ENCODE measurements around the gene SPESP1. TPM values are rescaled to one million over a fixed set of nuclear protein-coding genes. Genes with fewer than 3 reads are reported as not detected.
"Not testable (repeated sequence)": the region's sequence is repeated elsewhere in the genome, so short reads cannot be mapped to it uniquely, and the experiment has no call there.

The SPESP1 gene
- total and polyA plus RNA-seq, 2 donors (not counting 3 experiments of a cell fraction or from before 2014, with no cell fraction given) = 1.5 to 2.0 TPM

GRCh38 chr15:68963719-68964118 lies 33.4 kb downstream of the SPESP1 start:
- H3K4me3 ChIP-seq (replicated peaks in 1 of 3; ENCODE audit: insufficient read depth in 1 of 3, low read depth in 1 of 3, low read length in 3 of 3); DNase-seq (ENCODE audit: low read depth, low spot score); H3K9me1 ChIP-seq (replicated peaks; ENCODE audit: control insufficient read depth, extremely low read depth, insufficient read depth, low read length); H3K9ac ChIP-seq (replicated peaks; ENCODE audit: extremely low read depth, insufficient read depth, low read length); CTCF ChIA-PET; H3K4me2 ChIP-seq (ENCODE audit: insufficient read depth, low read length); H4K20me1 ChIP-seq (replicated peaks; ENCODE audit: control insufficient read depth, extremely low read depth, insufficient read depth, low read length); H3K36me3 ChIP-seq (ENCODE audit: control insufficient read depth in 2 of 2, extremely low read depth in 1 of 2, insufficient read depth in 2 of 2, low read length in 2 of 2); dilution Hi-C loops (cut with MboI; ENCODE audit: extremely low pct_ligation_motif_present, low sequenced_read_pairs); POLR2A ChIA-PET; H3K79me2 ChIP-seq (ENCODE audit: control insufficient read depth, insufficient read depth, low read length); H3K4me1 ChIP-seq (ENCODE audit: control insufficient read depth, extremely low read depth, insufficient read depth, low read length); intact Hi-C loops (cut with micrococcal nuclease); H3K9me3 ChIP-seq (replicated peaks; ENCODE audit: control insufficient read depth, insufficient read depth, low read length); H3K27ac ChIP-seq (ENCODE audit: insufficient read depth, low read depth, low read length); H2AFZ ChIP-seq (ENCODE audit: low read depth, low read length); BruUV-seq (replicated peaks); FAIRE-seq: not testable (repeated sequence)
- peaks cover 4 to 14% of the 10 kb centered on the region in 2 experiments for H3K27me3 ChIP-seq (ENCODE audit: control insufficient read depth in 2 of 2, insufficient read depth in 2 of 2, low read length in 2 of 2)

GRCh38 chr15:68966996-68967395 lies 36.7 kb downstream of the SPESP1 start:
- Histone ChIP-seq H2AFZ (ENCODE audit: low read depth, low read length) (no peak overlapping the region), H3K9me1 (replicated peaks; ENCODE audit: control insufficient read depth, extremely low read depth, insufficient read depth, low read length) (no peaks in the 10 kb centered on the region), H3K27me3 (ENCODE audit: control insufficient read depth in 2 of 2, insufficient read depth in 2 of 2, low read length in 2 of 2) (peaks cover 4 to 18% of the 10 kb centered on the region in 2 experiments), H3K9me3 (replicated peaks; ENCODE audit: control insufficient read depth, insufficient read depth, low read length) (no peaks in the 10 kb centered on the region), H3K27ac (ENCODE audit: insufficient read depth, low read depth, low read length) (no peak overlapping the region), H4K20me1 (replicated peaks; ENCODE audit: control insufficient read depth, extremely low read depth, insufficient read depth, low read length) (no peaks in the 10 kb centered on the region), H3K36me3 (ENCODE audit: control insufficient read depth in 2 of 2, extremely low read depth in 1 of 2, insufficient read depth in 2 of 2, low read length in 2 of 2) (no peaks in the 10 kb centered on the region), H3K9ac (replicated peaks; ENCODE audit: extremely low read depth, insufficient read depth, low read length) (no peak overlapping the region), H3K79me2 (ENCODE audit: control insufficient read depth, insufficient read depth, low read length) (no peaks in the 10 kb centered on the region), H3K4me2 (ENCODE audit: insufficient read depth, low read length) (no peak overlapping the region), H3K4me1 (ENCODE audit: control insufficient read depth, extremely low read depth, insufficient read depth, low read length) (no peaks in the 10 kb centered on the region), H3K4me3 (replicated peaks in 1 of 3; ENCODE audit: insufficient read depth in 1 of 3, low read depth in 1 of 3, low read length in 3 of 3) (no peak overlapping the region)
- TF ChIP-seq EZH2 (IDR thresholded peaks at IDR 0.05; ENCODE audit: borderline replicate concordance, low read depth, low read length, severe bottlenecking) = no peak
- TF ChIP-seq MAX (IDR thresholded peaks at IDR 0.05; ENCODE audit: insufficient read depth, insufficient read length) = no peak
- no peak for TF ChIP-seq JUN (IDR thresholded peaks at IDR 0.05; ENCODE audit: borderline replicate concordance, insufficient read depth, insufficient read length, low read depth)
- no peak for TF ChIP-seq GATA2 (IDR thresholded peaks at IDR 0.05; ENCODE audit: insufficient read depth, insufficient read length, low read depth, low read length)
- TF ChIP-seq POLR2A (IDR thresholded peaks at IDR 0.05; ENCODE audit: low read depth, low read length) = no peak
- no peak for TF ChIP-seq MYC (IDR thresholded peaks at IDR 0.05; ENCODE audit: low read depth, low read length)
- no peak for TF ChIP-seq POLR2AphosphoS5 (IDR thresholded peaks at IDR 0.05; ENCODE audit: insufficient read depth, low read depth, low read length)
- TF ChIP-seq, protein P1, sequence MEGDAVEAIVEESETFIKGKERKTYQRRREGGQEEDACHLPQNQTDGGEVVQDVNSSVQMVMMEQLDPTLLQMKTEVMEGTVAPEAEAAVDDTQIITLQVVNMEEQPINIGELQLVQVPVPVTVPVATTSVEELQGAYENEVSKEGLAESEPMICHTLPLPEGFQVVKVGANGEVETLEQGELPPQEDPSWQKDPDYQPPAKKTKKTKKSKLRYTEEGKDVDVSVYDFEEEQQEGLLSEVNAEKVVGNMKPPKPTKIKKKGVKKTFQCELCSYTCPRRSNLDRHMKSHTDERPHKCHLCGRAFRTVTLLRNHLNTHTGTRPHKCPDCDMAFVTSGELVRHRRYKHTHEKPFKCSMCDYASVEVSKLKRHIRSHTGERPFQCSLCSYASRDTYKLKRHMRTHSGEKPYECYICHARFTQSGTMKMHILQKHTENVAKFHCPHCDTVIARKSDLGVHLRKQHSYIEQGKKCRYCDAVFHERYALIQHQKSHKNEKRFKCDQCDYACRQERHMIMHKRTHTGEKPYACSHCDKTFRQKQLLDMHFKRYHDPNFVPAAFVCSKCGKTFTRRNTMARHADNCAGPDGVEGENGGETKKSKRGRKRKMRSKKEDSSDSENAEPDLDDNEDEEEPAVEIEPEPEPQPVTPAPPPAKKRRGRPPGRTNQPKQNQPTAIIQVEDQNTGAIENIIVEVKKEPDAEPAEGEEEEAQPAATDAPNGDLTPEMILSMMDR (IDR thresholded peaks at IDR 0.05; ENCODE audit: extremely low read depth in 1 of 2, insufficient read depth in 1 of 2, low read depth in 1 of 2, low read length in 2 of 2) = no peak
- no peak for TF ChIP-seq FOS (IDR thresholded peaks at IDR 0.05; ENCODE audit: borderline replicate concordance, insufficient read depth, low read length)
- intact Hi-C loops (cut with micrococcal nuclease) = no loop called here
- BruUV-seq (replicated peaks) = no TSS peak
- CTCF ChIA-PET = no interaction called here
- DNase-seq (ENCODE audit: low read depth, low spot score) (peak; percentile 28), FAIRE-seq (no peak)
- POLR2A ChIA-PET = no interaction called here
- dilution Hi-C loops (cut with MboI; ENCODE audit: extremely low pct_ligation_motif_present, low sequenced_read_pairs) = no loop called here
